NCI-H748 treated with DMSO at 0.1 percent for 48 hours (cell line): ENCODE results near the gene ZNF436.
"Not testable (repeated sequence)": the region's sequence is repeated elsewhere in the genome, so short reads cannot be mapped to it uniquely, and the experiment has no call there.

Experiments used
- DNase-seq: peaks from one replicate; lab custom pipeline; 2025; lab: John Stamatoyannopoulos, UW

The ZNF436 gene

DNA sequence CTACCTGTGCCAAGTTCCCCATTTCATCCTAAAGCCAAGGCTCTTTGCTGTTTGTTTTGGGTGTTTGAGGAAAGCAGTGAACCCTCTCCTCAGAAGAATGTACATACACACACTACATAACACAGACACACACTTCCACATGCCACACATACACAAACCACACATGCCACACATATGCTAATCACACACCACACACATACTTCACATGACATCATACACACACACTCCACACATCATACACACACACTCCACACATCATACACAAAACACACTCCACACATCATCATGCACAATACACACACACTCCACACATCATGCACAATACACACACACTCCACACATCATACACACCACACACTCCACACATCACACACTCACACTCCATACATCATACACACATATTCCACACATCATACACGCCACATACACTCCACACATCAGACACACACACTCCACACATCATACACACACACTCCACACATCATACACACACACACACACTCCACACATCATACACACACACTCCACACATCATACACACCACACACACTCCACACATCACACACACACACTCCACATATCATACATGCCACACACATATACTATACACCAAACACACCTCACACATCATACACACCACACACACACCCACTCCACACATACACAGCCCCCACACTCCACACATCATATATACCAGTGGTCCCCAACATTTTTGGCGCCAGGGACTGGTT, 22.7 kb upstream of the ZNF436 start:
- DNase-seq, result no peak

DNA sequence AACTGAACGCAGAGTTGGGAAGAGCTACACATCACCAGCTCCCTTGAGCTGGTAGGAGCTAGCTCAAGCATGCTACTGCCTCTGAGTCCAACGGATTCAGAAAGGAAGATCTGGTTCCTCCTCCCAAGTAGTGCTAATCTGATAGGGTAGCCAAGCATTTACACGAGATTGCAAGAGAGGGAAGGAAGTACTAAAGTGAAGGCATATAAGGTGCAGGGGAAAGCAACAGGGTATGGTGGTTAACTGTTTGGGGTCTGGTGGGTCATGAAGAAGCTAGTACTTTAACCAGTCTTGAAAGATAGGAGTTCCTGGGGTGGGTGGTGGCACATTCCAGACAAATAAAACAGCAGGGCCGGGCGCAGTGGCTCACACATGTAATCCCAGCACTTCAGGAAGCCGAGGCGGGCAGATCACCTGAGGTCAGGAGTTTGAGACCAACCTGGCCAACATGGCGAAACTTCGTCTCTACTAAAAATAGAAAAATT, 20.2 kb upstream of the ZNF436 start:
- DNase-seq, result no peak

DNA sequence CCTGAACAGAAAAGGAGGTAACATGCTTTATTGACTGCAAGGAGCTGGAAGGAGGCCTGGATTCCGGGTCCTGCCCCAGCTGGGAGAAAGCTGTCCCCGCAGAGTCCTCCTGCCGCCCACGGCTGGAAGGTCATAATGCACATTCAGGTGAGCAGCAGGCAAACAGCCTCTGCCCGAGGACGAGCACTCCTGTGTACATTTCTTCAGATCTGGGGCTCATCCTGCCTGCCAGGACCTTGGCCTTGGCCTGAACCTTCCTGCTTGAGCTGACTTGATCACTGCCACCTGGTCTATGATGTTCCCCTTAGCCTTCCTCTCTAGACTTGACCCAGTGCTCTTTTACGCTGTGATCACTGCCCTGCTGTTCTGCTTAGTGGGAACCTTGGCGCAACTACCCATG, 17.9 kb upstream of the ZNF436 start:
- DNase-seq, result no peak

DNA sequence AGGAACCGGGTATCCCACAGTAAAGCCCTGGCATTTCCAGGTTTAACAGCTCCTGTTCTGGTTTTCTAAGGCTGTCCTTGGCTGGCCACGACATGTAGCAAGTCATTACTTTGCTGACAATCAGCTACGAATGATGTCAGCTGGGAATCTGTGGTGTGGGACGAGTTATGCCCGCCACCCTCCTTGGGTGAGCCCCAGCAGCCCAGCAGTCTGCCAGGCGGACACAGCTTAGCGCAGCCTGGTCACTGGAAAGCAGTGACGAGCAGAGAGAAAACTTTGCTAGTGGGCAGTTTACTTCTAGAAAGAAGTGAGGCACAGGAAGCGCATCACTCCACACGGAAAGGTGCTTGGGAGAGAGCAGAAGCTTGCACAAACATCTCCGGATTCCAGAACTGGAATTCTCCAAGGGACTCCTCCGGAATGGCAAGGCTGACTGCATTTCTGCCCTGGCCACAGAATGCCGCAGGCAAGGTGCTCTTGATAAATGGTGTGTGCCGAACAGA, 15.5 kb upstream of the ZNF436 start:
- DNase-seq, result no peak

DNA sequence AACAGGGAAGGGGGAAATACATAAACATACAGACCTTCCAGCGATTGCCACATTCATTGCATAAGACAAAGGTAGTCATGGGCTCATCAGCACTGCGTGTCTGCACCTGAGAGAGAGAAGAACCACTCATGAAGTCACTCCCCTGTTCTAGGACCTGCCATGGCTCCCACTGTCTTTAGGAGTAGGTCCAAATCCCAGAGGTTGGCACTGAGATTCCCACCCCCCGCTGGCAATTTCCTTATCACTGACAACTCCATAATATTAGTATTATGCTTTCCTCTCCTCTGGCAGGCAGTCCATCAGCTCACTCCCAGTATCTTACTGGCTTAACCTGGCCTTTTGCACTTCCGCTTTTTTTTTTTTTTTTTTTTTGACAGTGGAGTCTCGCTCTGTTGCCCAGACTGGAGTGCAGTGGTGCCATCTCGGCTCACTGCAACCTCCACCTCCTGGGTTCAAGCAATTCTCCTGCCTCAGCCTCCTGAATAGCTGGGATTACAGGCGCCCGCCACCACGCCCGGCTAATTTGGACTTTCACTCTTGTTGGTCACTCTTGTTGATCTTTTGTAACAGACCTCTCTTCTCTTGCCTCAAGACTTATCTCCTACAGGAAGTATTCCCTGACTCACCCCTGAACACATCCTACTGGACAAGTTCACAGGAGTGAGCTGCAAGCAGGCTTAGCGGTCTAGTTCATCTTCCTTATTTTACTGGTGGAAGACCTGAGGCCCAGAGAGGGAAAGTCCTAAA, 14.8 kb upstream of the ZNF436 start:
- DNase-seq, result no peak

DNA sequence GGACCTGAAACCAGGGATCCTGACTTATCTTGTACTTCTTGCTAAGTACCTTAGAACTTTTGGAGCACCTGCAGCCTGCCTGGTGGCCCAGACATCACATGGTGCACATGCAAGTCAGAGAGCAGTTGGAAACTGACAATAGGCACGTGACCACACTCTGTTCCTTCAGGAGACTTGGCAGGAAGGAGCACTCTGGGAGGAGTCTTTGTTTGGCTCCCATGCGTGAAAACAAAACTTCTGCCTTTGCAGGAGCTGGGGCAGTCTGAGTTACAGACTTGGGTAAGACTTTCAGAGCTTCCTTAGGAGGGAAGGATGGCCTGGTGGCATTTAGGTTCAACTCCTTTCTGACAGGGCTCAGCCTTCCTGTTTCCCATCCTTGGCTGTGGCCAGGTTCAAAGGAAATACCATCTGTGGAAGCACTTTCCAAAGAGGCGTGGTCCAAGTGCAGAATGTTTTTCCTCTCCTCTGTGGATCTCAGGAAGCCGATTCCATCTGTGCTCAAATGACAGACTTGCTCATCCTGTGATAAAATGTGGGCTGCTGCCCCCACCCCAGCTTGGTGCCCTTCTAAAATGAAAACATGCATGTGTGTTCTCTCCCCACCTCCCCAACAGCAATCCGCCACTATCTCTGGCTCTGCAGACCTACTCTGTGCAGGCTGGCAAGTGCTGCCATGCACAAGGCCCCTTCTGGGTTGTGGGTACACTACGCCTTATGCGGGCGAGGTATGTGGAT, 14.1 kb upstream of the ZNF436 start:
- DNase-seq, result no peak

DNA sequence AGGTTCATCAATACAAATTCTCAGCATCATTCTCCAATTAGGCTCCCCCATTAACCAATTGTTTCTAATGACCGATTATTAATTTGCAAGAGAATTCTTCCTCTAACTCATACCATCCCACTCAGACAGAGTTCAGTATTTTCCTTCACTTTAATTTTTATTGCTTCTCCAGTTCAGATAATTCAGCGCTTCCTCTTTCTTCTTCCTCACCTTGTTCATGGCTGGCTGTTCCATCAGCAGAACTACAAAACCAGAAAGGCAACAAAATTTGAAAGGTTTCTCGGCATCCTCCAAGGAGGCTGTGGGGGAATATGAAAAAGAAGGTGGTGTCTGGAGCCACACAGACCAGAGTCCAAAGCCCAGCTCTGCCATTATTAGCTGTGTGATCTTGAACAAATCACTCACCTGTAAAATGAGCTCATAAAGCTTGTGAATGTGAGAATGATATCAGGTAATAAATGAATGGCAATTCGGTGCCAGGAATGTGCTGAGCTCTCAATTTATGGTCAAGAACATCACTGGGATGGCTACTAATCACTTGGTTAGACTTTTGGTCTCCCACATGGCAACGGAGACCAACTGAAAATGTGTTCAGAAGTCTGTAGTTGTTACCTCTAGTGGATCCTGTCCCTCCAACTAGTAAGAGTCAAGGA, 11.7 kb upstream of the ZNF436 start:
- no peak for DNase-seq

DNA sequence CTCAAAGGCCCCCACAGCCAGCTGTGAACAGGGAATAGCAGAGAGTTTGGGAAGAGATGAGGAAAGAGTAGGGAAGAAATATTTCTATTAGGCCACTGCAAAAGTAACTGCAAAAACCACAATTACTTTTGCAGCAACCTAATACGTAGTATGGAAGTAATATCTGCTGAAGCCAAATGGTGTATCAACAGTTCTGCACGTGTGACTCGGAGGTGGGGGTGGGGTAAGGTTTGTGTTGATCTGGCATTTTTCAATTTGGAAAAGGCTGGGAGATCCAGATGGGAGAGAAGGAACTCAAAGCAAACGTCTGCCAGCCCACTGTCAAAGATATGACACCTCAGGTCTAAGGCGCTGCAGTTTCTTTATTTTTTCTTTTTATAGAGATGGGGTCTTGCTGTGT, 11.1 kb upstream of the ZNF436 start:
- no peak for DNase-seq

DNA sequence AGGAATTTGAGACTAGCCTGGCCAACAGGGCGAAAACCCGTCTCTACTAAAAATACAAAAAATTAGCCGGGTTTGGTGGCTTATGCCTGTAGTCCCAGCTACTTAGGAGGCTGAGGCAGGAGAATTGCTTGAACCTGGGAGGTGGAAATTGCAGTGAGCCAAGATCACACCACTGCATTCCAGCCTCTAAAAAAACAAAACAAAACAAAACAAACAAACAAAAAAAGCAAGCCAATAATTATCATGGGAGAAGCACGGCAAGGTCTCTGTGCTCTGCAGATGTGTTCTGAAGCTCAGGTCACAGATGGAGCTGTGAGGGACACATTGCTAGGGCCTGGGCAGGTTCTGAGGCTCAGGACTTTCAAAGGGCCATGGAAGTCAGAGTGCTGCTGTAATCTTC, 10.6 kb upstream of the ZNF436 start:
- DNase-seq, result not testable (repeated sequence)

DNA sequence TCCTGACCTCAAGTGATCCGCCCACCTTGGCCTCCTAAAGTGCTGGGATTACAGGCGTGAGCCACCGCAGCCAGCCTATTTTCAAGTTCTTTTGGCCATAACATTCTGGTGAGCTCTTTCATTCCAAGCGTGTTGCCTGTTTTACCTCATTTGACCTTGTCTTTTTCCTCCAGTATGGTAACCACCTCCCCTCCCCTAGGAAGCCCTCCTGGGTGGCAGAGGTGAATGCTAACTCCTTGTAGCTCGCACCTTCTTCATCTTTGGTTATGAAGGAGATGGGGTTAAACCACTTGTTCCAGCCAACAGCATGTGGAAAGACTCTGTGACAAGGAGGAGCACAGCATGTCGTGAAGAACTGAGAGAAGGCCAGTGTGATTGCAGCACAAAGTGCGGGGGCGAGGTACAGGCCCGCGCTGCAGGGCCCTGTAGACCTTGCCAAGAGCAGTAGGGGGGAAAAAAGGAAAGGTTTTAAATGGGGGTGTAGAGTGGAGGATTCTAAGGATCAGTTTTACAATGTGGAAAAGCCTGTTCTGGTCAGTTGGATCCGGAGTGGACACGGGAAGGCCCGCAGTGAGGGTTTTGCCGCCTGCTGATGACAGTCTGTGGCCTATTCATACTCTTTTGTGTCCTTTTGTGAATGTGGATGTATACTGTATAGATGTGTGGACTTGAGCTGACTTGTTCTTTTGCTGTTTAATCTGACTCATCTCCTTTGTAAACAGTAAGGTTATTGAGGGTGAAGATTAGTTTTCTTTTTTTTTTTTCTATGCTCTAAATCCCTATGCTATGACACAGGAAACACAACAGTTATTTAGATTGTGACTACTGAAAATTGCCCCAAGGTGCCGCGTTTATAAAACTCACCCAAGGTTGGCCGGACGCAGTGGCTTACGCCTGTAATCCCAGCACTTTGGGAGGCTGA, 7.5 kb upstream of the ZNF436 start:
- no peak for DNase-seq

DNA sequence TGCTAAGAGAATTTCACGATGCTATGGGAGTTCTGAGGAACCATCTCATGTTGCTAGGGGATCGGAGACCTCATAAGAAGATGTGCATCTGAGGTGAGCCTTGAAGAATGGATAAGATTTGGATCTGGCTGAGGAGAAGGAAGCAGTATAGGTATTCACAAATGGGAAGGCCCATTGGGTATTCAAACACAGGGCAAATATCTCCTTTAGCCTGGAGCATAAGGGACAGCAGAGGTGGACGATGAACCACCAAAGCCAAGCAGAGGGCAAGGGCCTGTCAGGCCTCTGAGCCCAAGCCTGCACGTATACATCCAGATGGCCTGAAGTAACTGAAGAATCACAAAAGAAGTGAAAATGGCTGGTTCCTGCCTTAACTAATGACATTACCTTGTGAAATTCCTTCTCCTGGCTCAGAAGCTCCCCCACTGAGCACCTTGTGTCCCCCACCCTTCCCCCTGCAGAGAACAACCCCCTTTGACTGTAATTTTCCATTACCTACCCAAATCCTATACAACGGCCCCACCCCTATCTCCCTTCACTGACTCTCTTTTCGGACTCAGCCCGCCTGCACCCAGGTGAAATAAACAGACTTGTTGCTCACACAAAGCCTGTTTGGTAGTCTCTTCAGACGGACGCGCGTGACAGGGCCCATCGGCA, 4.6 kb upstream of the ZNF436 start:
- DNase-seq, result not testable (repeated sequence)

DNA sequence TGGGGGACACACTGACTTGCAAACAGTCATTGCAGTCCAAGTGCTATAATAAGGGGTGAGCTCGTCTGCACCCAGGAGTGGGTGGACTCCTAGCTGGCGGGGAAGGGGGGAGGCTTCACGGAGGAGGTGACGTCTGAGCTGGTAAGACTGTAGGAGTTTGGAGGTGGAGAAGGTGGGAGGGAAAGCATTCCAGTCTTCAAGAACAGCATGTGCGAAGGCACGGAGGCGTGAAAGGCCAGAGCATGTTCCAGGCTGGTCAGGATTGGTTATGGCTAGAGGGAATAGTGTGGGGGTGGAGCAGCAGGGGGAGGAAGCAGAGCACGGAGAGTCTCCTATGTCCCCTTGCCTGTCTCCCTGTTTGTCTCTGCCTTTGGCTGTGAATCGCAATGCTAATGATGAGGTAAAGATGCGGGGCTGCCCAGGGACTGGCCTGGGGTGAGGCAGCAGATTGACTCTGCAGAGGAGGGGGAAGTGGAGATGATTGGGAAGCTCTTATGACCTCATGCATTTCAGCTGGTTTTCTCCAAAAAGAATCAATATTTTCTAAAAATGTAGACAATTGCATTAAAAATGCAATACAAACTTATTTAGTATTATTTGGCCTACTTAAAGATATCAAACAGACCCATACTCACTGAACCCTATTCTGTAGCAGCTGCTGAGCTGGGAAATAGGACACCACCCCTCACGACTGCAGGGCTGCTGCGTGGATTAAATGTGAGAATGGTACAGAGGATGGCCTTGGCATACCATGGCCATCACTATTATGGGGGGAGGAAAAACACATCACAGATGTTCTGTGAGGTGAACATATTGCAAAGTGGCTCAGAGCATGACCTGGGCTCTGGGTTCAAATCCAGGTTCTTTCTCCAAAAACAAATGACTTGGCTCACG, 2.6 kb upstream of the ZNF436 start:
- DNase-seq, result no peak

DNA sequence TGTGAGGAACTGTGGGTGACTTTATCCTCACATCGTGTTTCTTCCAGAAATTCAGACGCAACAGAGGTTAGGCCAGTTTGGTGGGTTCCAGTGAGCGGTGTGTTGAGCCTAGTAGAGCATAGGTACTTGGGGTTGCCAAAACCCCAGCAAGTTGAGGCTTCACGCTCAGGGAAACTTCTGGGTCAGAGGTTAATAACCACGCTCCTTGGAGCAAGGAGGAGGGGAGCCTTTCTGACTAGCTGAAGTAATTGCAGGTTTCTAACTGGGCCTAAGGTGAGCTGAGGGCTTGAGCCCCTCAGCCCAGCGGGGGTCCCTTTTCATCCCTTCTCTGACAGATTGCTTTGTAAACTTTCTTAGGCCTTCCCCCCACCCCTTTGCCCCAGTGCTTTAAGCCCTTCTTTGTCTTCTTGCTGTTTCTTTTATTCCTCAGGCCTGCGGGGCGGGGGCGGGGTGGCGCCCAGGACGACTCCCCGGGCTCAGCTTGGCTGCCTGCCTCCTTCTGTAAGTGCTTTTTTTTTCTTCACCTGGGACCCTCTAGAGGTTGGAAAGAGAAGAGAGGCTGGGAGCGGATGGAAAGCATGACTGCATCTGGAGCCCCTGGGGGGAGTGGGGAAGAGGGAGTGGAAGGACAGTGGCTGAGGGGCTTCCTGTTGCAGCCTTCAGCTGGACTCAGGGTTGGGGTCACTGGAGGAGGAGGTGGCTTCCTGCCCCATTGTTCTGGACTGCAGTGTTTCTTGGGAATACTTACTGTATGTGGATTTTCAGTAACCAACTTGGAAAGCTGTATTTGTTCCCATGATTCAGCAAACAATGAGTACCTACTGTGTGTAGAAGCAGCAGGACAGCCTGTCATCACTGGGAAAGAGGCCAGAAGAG, 1.3 kb upstream of the ZNF436 start:
- no peak for DNase-seq

DNA sequence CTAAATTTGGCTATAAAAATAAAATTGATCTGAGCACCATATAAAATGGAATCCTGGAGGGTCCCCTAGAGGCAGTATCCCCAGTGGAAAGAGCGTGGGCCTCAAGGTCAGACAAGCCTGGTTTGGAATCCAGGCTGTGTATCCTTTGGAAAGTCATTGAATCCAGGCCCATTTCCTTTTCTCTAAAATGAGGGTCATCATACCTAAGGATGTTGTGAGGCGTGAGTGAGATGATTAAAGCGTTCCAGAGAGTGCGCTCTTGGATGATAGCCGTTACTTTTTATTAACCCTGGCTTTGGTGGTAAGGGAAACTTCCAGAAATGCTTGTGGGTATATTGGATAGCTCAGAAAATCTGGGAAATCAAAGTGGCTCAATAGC, 683 bp upstream of the ZNF436 start:
- no peak for DNase-seq

DNA sequence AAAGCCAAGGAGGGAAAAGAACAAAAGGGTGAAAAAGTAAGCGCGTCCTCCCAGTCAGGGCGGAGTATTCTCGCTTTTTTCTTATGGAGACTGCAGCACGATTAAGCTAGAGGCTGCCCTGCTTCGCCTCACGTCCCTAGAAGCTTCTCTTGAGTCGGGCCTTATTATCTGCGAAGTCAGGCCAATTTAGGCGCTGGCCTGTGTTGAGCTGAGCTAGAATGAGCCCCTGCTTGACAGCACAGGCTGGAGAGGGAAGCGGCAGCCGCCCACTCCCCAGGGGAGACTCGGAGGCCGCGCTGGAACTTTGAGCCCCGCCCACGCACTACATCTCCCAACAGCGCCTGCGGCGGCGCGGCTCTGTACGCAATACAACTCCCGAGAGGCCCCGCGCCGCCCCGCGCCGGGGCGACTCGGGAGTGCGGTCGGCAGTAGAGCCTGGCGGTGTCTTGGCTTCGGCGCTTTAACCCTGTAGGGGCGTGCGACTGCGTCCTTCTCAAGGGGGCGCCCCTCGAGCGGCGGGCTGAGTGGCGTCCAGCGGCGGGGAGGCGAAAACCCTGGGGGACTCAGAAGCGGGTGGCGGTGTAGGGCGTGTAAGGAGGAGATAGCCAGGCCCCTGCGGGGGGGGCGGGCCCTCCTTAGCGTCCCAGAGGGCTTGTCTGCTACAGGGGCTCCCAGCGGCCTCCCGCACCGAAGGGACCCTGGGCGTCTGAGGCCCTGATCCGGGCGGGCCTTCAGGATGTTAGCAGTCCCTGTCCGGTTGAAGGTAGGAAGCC, 888 bp downstream of the ZNF436 start:
- peak; percentile 48 for DNase-seq

DNA sequence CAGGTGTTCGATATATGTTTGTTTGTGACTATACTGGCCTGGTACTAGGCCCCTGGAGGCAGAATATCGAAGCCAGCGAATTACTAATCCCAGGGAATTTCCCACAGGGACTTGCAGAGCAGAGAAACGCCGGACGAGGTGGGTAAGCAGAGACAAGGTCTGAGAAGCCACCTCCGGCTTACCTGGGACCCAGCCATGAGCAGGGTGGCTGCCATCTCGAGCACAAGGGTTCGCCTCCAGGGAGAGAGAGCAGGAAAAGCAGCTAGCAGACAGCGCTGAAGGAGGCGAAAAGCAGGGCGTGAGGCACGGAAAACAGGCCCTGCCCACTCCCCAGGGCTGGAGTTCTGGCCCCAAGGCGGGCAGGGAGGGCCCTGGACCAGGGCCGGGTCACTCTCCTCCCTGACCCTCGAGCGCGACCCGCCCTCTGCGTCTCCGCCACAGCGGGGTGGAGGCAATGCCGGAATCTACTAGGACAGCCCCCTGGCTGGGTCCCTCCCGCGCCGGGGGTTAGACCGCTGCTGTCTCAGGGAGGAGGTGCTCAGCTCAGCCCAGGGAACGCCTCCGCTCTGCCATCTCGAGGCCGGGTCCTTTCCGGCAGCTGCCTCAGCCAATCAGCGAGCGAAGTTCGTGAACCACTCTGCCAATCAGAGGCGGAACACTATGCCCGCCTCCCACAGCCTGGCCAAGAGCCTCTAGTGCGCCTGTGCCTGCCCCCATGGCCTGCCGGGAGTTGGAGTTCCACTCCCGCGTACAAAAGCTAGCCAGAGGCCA, 1.7 kb downstream of the ZNF436 start:
- DNase-seq, result peak; percentile 82

DNA sequence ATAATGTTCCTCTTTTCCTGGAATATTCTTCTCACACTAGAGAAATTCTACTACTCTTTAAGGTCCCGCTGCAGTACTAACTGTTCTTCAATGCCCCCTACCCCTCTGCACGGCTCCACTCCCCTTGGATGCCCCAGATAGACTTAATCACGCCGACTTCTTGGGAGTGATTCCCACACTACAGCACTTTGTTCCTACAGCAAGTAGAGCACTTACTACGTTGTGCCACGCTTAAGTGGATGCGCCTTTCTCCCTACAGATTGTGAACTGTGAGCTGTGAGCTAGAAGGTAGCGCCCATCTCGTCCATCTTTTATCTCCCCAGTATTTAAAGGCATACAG, 2.2 kb downstream of the ZNF436 start:
- no peak for DNase-seq
